ENCODE data around the gene PGM1. TPM values are rescaled to one million over a fixed set of nuclear protein-coding genes. Genes with fewer than 3 reads are reported as not detected.

PGM1 gene
- polyA plus RNA-seq, 3 donors, result 8.2 to 39.8 (median 28.7) TPM

GRCh38 chr1:63693944-63694571 is 100.8 kb downstream of the PGM1 start:
- no peaks in the 10 kb centered on the region for H3K36me3 ChIP-seq (replicated peaks in 1 of 2; ENCODE audit: control insufficient read depth in 1 of 2, insufficient read depth in 2 of 2, low read length in 2 of 2)
- no peaks in the 10 kb centered on the region for H3K79me2 ChIP-seq (ENCODE audit: insufficient read depth, low read length)
- intact Hi-C loops (cut with micrococcal nuclease), result no loop called here
- H3K27ac ChIP-seq (ENCODE audit: low read depth in 1 of 2, low read length in 2 of 2), result no peak overlapping the region
- H3K4me3 ChIP-seq (replicated peaks in 1 of 3; ENCODE audit: low read depth in 2 of 3, low read length in 3 of 3), result no peak overlapping the region
- peak in 2 of 3 donors; percentile 4 to 15 for DNase-seq
- no peaks in the 10 kb centered on the region for H4K20me1 ChIP-seq (ENCODE audit: insufficient read depth, low read length)
- H3K4me2 ChIP-seq (replicated peaks; ENCODE audit: extremely low read depth, low read length, poor library complexity, severe bottlenecking), result no peak overlapping the region
- Mint-ChIP-seq H3K36me3 (no peaks in the 10 kb centered on the region), H3K27me3 (ENCODE audit: low read depth in 3 of 3) (peaks cover 0 to 2% (median 2%) of the 10 kb centered on the region in 3 donors), H3K4me1 (no peaks in the 10 kb centered on the region), H3K4me3 (no peak overlapping the region), H3K27ac (no peak overlapping the region), H3K9me3 (no peaks in the 10 kb centered on the region)
- no peak overlapping the region for H3K9ac ChIP-seq (ENCODE audit: insufficient read depth, low read length, poor library complexity, severe bottlenecking)
- H3K4me1 ChIP-seq (ENCODE audit: control insufficient read depth in 1 of 2, insufficient read depth in 2 of 2, low read length in 2 of 2), result no peaks in the 10 kb centered on the region
- no peak overlapping the region for H2AFZ ChIP-seq (ENCODE audit: insufficient read depth, low read depth, low read length, poor library complexity, severe bottlenecking)
- TF ChIP-seq CTCF (IDR thresholded peaks at IDR 0.05), result no peak
- no peaks in the 10 kb centered on the region for H3K27me3 ChIP-seq (ENCODE audit: control insufficient read depth in 2 of 2, insufficient read depth in 2 of 2, low read length in 2 of 2)
- H3K9me3 ChIP-seq (replicated peaks in 1 of 2; ENCODE audit: control insufficient read depth in 1 of 2, insufficient read depth in 1 of 2, low read length in 2 of 2), result no peaks in the 10 kb centered on the region
- WGBS (ENCODE audit: insufficient coverage), result no CpG with 5 or more reads among the region's 2 CpGs

- intact Hi-C loops (cut with micrococcal nuclease), result no loop called here
- H3K4me3 ChIP-seq (replicated peaks in 1 of 3; ENCODE audit: low read depth in 2 of 3, low read length in 3 of 3), result no peak overlapping the region
- no peaks in the 10 kb centered on the region for H4K20me1 ChIP-seq (ENCODE audit: insufficient read depth, low read length)
- H3K27ac ChIP-seq (ENCODE audit: low read depth in 1 of 2, low read length in 2 of 2), result no peak overlapping the region
- H3K9me3 Mint-ChIP-seq, result no peaks in the 10 kb centered on the region
- H3K27me3 ChIP-seq (ENCODE audit: control insufficient read depth in 2 of 2, insufficient read depth in 2 of 2, low read length in 2 of 2), result no peaks in the 10 kb centered on the region
- DNase-seq, result no peak
- H3K4me1 Mint-ChIP-seq, result no peaks in the 10 kb centered on the region
- no peak overlapping the region for H3K4me2 ChIP-seq (replicated peaks; ENCODE audit: extremely low read depth, low read length, poor library complexity, severe bottlenecking)
- no peak overlapping the region for H3K9ac ChIP-seq (ENCODE audit: insufficient read depth, low read length, poor library complexity, severe bottlenecking)
- no peaks in the 10 kb centered on the region for H3K36me3 ChIP-seq (replicated peaks in 1 of 2; ENCODE audit: control insufficient read depth in 1 of 2, insufficient read depth in 2 of 2, low read length in 2 of 2)
- 91% methylated on average over 5 of the region's 13 CpGs for WGBS (ENCODE audit: insufficient coverage)
- H3K79me2 ChIP-seq (ENCODE audit: insufficient read depth, low read length), result no peaks in the 10 kb centered on the region
- no peaks in the 10 kb centered on the region for H3K4me1 ChIP-seq (ENCODE audit: control insufficient read depth in 1 of 2, insufficient read depth in 2 of 2, low read length in 2 of 2)
- peaks cover 1 to 4% (median 2%) of the 10 kb centered on the region in 3 donors for H3K27me3 Mint-ChIP-seq (ENCODE audit: low read depth in 3 of 3)
- H3K27ac Mint-ChIP-seq, result peak overlapping the region in 1 of 7 donors; percentile 7
- H2AFZ ChIP-seq (ENCODE audit: insufficient read depth, low read depth, low read length, poor library complexity, severe bottlenecking), result no peak overlapping the region
- no peak overlapping the region for H3K4me3 Mint-ChIP-seq
- no peak for TF ChIP-seq CTCF (IDR thresholded peaks at IDR 0.05)
- H3K9me3 ChIP-seq (replicated peaks in 1 of 2; ENCODE audit: control insufficient read depth in 1 of 2, insufficient read depth in 1 of 2, low read length in 2 of 2), result no peaks in the 10 kb centered on the region
- H3K36me3 Mint-ChIP-seq, result no peaks in the 10 kb centered on the region
These were observed 105.0 kb downstream of the PGM1 start for GRCh38 chr1:63698001-63698838.

Data from CD14-positive monocyte (primary cell).